IMR-90 (cell line): ENCODE measurements around the gene DCLK1. TPM values are rescaled to one million over a fixed set of nuclear protein-coding genes. Genes with fewer than 3 reads are reported as not detected.

ENCODE experiments used
- ATAC-seq: fragments of 200-7000 bp; cut with Tn5 transposase; 2 replicates; pipeline ENCODE4 v1.9.1; 2020; ENCODE audit warnings: low read depth, mild to moderate bottlenecking, moderate library complexity
- BruUV-seq: library from RNA; stranded (reverse); fragments of 400-500 nt; replicated peaks from 2 replicates; lab custom pipeline; 2021; lab: Mats Ljungman, UMichigan
- CTCF ChIA-PET: fragments of 300-600 bp; formaldehyde crosslinking; extraction: SDS; loops from one replicate; lab custom pipeline; 2021; ENCODE audit warnings: antibody characterized with exemption; lab: Yijun Ruan, JAX
- POLR2A ChIA-PET: fragments of 300-600 bp; sonication (Branson Sonifier 250); formaldehyde crosslinking; loops from one replicate; lab custom pipeline; 2022; ENCODE audit warnings: antibody characterized with exemption; ENCODE audit not compliant: unreplicated experiment; lab: Charles Lee
- DNase-seq: peaks from one replicate; pipeline ENCODE4 v3.0.0; 2013
- H2AFZ ChIP-seq: replicated peaks from 2 replicates; pipeline ENCODE3; 2013; ENCODE audit warnings: low read length, mild to moderate bottlenecking; ENCODE audit not compliant: poor library complexity
- H2AK5ac ChIP-seq: 2 replicates; pipeline ENCODE4 v1.6.1; 2013; ENCODE audit warnings: low read depth, low read length, inconsistent platforms
- H2AK9ac ChIP-seq: replicated peaks from 2 replicates; pipeline ENCODE3; 2013; ENCODE audit warnings: mild to moderate bottlenecking, low read depth, low read length, moderate library complexity; ENCODE audit not compliant: poor library complexity
- H2BK120ac ChIP-seq: 2 replicates; pipeline ENCODE4 v1.6.1; 2013; ENCODE audit warnings: low read depth, low read length, inconsistent platforms
- H2BK15ac ChIP-seq: 3 replicates; pipeline ENCODE4 v1.6.1; 2013; ENCODE audit warnings: low read depth, low read length, inconsistent platforms
- H2BK20ac ChIP-seq: 2 replicates; pipeline ENCODE4 v1.6.1; 2013; ENCODE audit warnings: low read depth, mild to moderate bottlenecking, inconsistent platforms, low read length, moderate library complexity
- H2BK5ac ChIP-seq: 2 replicates; pipeline ENCODE4 v1.6.1; 2013; ENCODE audit warnings: mild to moderate bottlenecking, low read depth, low read length, inconsistent platforms; ENCODE audit not compliant: poor library complexity, severe bottlenecking
- H3K14ac ChIP-seq: replicated peaks from 2 replicates; pipeline ENCODE4 v1.6.1; 2013; ENCODE audit warnings: low read depth, low read length, inconsistent platforms
- H3K18ac ChIP-seq: 2 replicates; pipeline ENCODE4 v1.6.1; 2013; ENCODE audit warnings: low read depth, low read length, control low read depth
- H3K23ac ChIP-seq: 2 replicates; pipeline ENCODE4 v1.6.1; 2013; ENCODE audit warnings: low read depth, low read length, inconsistent platforms
- H3K27ac ChIP-seq: 2 replicates; pipeline ENCODE4 v1.5.1; 2013; ENCODE audit warnings: mild to moderate bottlenecking, control low read depth, low read length; ENCODE audit not compliant: insufficient read depth
- H3K27me3 ChIP-seq: 2 replicates; pipeline ENCODE4 v1.6.1; 2013; ENCODE audit warnings: low read length; ENCODE audit not compliant: control insufficient read depth, insufficient read depth
- H3K36me3 ChIP-seq: 2 replicates; pipeline ENCODE4 v1.6.1; 2013; ENCODE audit warnings: low read length, mixed read lengths; ENCODE audit not compliant: control insufficient read depth, insufficient read depth
- H3K4ac ChIP-seq: 2 replicates; pipeline ENCODE4 v1.6.1; 2013; ENCODE audit warnings: low read depth, low read length, inconsistent platforms
- H3K4me1 ChIP-seq: 2 replicates; pipeline ENCODE4 v1.6.1; 2013; ENCODE audit warnings: low read length, mixed read lengths; ENCODE audit not compliant: control insufficient read depth, insufficient read depth
- H3K4me2 ChIP-seq: 2 replicates; pipeline ENCODE4 v1.6.1; 2013; ENCODE audit warnings: low read depth, mild to moderate bottlenecking, control low read depth, low read length, moderate library complexity
- H3K4me3 ChIP-seq: 2 replicates; pipeline ENCODE4 v1.5.1; 2013; ENCODE audit warnings: low read depth, mild to moderate bottlenecking, control low read depth, low read length, moderate library complexity; ENCODE audit not compliant: insufficient read depth
- H3K56ac ChIP-seq: 2 replicates; pipeline ENCODE4 v1.6.1; 2013; ENCODE audit warnings: low read length, inconsistent platforms; ENCODE audit not compliant: insufficient read depth; ENCODE audit errors: extremely low read depth
- H3K79me1 ChIP-seq, 2 experiments: 2 replicates each; pipeline ENCODE4 v1.6.1; 2013; ENCODE audit warnings: low read length in 2 of 2, inconsistent platforms in 1 of 2, low read depth in 1 of 2
- H3K9ac ChIP-seq: 2 replicates; pipeline ENCODE4 v1.6.1; 2013; ENCODE audit warnings: low read depth, low read length, control low read depth
- H3K9me1 ChIP-seq: 2 replicates; pipeline ENCODE4 v1.6.1; 2013; ENCODE audit warnings: low read length, inconsistent platforms; ENCODE audit not compliant: insufficient read depth
- H3K9me3 ChIP-seq: 2 replicates; pipeline ENCODE4 v1.6.1; 2013; ENCODE audit warnings: low read length; ENCODE audit not compliant: control insufficient read depth, insufficient read depth
- H4K20me1 ChIP-seq: 2 replicates; pipeline ENCODE4 v1.6.1; 2013; ENCODE audit warnings: low read length, inconsistent platforms; ENCODE audit not compliant: insufficient read depth
- H4K5ac ChIP-seq: 2 replicates; pipeline ENCODE4 v1.6.1; 2013; ENCODE audit warnings: mild to moderate bottlenecking, low read depth, low read length, control low read depth
- H4K8ac ChIP-seq, 2 experiments: 2 replicates each; pipeline ENCODE4 v1.6.1; 2013; ENCODE audit warnings: low read depth in 2 of 2, low read length in 2 of 2, control low read depth in 1 of 2, inconsistent platforms in 1 of 2
- H4K91ac ChIP-seq: 2 replicates; pipeline ENCODE4 v1.6.1; 2013; ENCODE audit warnings: low read depth, low read length, inconsistent platforms; ENCODE audit not compliant: insufficient read depth
- CHD1 ChIP-seq: IDR thresholded peaks from 2 replicates; pipeline ENCODE4 v1.6.1; 2012; ENCODE audit warnings: low read depth, low read length, improper control_type of control experiment
- MAFK ChIP-seq: IDR thresholded peaks from 2 replicates; pipeline ENCODE4 v1.6.1; 2012; ENCODE audit warnings: low read depth, low read length, improper control_type of control experiment
- NFE2L2 ChIP-seq: fragments of 150-350 bp; IDR thresholded peaks from 2 replicates; pipeline ENCODE4 v1.6.1; 2016; ENCODE audit warnings: low read depth, mild to moderate bottlenecking, low read length
- RAD21 ChIP-seq: IDR thresholded peaks from 2 replicates; pipeline ENCODE4 v1.6.1; 2012; ENCODE audit warnings: low read length, improper control_type of control experiment
- RFX5 ChIP-seq: IDR thresholded peaks from 2 replicates; pipeline ENCODE4 v1.8.0; 2012; ENCODE audit warnings: low read depth, mild to moderate bottlenecking, low read length, moderate library complexity
- SMC3 ChIP-seq: fragments of 150-350 bp; IDR thresholded peaks from 2 replicates; pipeline ENCODE4 v1.6.1; 2016; ENCODE audit warnings: low read depth, mild to moderate bottlenecking, antibody characterized with exemption, low read length, moderate library complexity
- USF2 ChIP-seq: fragments of 150-350 bp; IDR thresholded peaks from 2 replicates; pipeline ENCODE4 v1.6.1; 2017; ENCODE audit warnings: mild to moderate bottlenecking, antibody characterized with exemption, low read length, low read depth
- WGBS, 2 experiments: methylation state at CpG; one replicate each; pipeline versions ENCODE4 v1.1.5 to v1.1.7; 2013; ENCODE audit warnings: missing lambda C conversion rate in 2 of 2; ENCODE audit not compliant: insufficient read length in 1 of 2; ENCODE audit errors: extremely low coverage in 2 of 2; 5-methylcytosine and 5-hydroxymethylcytosine counted together
- dilution Hi-C: fragments of 300-500 bp; cut with HindIII; formaldehyde crosslinking; loops from one replicate; pipeline ENCODE4 v1.14.3; 2018; ENCODE audit warnings: low sequenced_read_pairs; ENCODE audit not compliant: unreplicated experiment
- in situ Hi-C: fragments of 300-500 bp; cut with MboI; formaldehyde crosslinking; loops from 3 replicates; pipeline ENCODE4 v1.14.3; 2019; ENCODE audit warnings: low sequenced_read_pairs, inconsistent platforms, mixed read lengths
- intact Hi-C: fragments of 100-400 bp; cut with micrococcal nuclease; formaldehyde crosslinking; loops from 2 replicates; pipeline ENCODE4 v1.10.0; 2022
- polyA plus RNA-seq, 3 experiments: library from polyadenylated mRNA; depleted of rRNA; stranded (reverse); fragments of >200 nt; gene quantifications; 2 replicates each; pipeline ENCODE4 v1.2.3, GENCODE V29; 2012; ENCODE audit warnings: low replicate concordance in 1 of 3
- total RNA-seq: library from RNA; depleted of rRNA; stranded (reverse); fragments of >200 nt; gene quantifications from 2 replicates; pipeline ENCODE4 v1.2.3, GENCODE V29; 2012
- TF ChIP-seq, protein P1 (sequence below): fragments of 150-350 bp; IDR thresholded peaks from 2 replicates; pipeline ENCODE4 v1.6.1; 2016; ENCODE audit warnings: low read depth, mild to moderate bottlenecking, low read length, moderate library complexity, borderline replicate concordance

DCLK1 gene
- total and polyA plus RNA-seq, 2 of the 4 experiments (the other 2 are of a cell fraction), result under 0.01 to 0.02 TPM

DNA sequence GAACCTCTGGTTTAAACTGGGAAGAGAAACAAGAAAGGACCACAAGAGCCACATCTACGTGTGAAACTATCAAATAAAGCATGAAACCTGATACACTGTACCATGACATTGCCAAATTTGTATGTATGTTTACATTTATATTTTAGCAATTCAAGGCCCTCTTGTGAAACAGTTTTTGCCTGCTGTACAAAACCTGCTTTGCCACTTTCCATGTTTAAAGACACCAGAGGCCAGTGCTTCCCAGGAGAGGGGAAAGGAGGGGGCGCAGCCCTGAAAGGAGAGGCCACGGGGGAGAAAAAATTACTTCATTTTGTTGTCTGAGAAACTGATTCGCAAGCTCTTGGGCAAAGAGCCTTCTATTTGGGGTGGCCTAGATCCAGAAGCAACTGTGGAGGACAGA lies 124.8 kb downstream of the DCLK1 start:
- Histone ChIP-seq H3K56ac (no peak overlapping the region), H3K18ac (no peak overlapping the region), H2AK9ac (no peak overlapping the region), H2BK5ac (no peak overlapping the region), H3K23ac (no peak overlapping the region), H4K91ac (no peak overlapping the region), H2AK5ac (no peak overlapping the region), H3K14ac (no peak overlapping the region), H3K9me1 (no peaks in the 10 kb centered on the region), H4K20me1 (no peaks in the 10 kb centered on the region), H3K9ac (no peak overlapping the region), H4K5ac (no peak overlapping the region), H3K4ac (no peak overlapping the region), H2AFZ (no peak overlapping the region), H4K8ac (no peak overlapping the region), H3K36me3 (no peaks in the 10 kb centered on the region), H3K4me3 (no peak overlapping the region), H2BK15ac (no peak overlapping the region), H3K9me3 (no peaks in the 10 kb centered on the region), H3K4me2 (no peak overlapping the region), H3K27ac (no peak overlapping the region), H2BK20ac (no peak overlapping the region), H3K4me1 (no peaks in the 10 kb centered on the region), H3K27me3 (no peaks in the 10 kb centered on the region), H2BK120ac (no peak overlapping the region), H3K79me1 (no peaks in the 10 kb centered on the region)
- DNase-seq (no peak), ATAC-seq (no peak)
- 60% methylated on average over 2 of the region's 4 CpGs; no CpG with 5 or more reads in 1 of the 2 experiments for WGBS, 2 experiments
- ChIA-PET POLR2A (no interaction called here), CTCF (no interaction called here)
- TF ChIP-seq SMC3 (no peak), RAD21 (no peak), NFE2L2 (no peak), USF2 (no peak), RFX5 (no peak), CHD1 (no peak), MAFK (no peak)
- TF ChIP-seq, protein P1, sequence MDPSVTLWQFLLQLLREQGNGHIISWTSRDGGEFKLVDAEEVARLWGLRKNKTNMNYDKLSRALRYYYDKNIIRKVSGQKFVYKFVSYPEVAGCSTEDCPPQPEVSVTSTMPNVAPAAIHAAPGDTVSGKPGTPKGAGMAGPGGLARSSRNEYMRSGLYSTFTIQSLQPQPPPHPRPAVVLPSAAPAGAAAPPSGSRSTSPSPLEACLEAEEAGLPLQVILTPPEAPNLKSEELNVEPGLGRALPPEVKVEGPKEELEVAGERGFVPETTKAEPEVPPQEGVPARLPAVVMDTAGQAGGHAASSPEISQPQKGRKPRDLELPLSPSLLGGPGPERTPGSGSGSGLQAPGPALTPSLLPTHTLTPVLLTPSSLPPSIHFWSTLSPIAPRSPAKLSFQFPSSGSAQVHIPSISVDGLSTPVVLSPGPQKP, result no peak
- no TSS peak for BruUV-seq
- in situ Hi-C loops (no loop called here), dilution Hi-C loops (no loop called here), intact Hi-C loops (no loop called here)
